Astrocyte (in vitro differentiated cells and primary cell): Measurements from ENCODE around the gene IFT27. TPM values are rescaled to one million over a fixed set of nuclear protein-coding genes. Genes with fewer than 3 reads are reported as not detected.

ENCODE experiments used
- DNase-seq: peaks from one replicate; pipeline ENCODE4 v3.0.0-alpha.2; 2010; ENCODE audit warnings: low read depth
- FAIRE-seq: peaks from 2 replicates; lab custom pipeline; 2011; peaks lifted over from hg19 to GRCh38; lab: Jason Lieb, UNC
- H2AFZ ChIP-seq: 2 replicates; pipeline ENCODE4 v1.6.0; 2012; ENCODE audit warnings: low read depth, low read length, inconsistent platforms
- H3K27ac ChIP-seq: 2 replicates; pipeline ENCODE4 v1.5.1; 2011; ENCODE audit warnings: low read depth, low read length, inconsistent platforms
- H3K27me3 ChIP-seq: 2 replicates; pipeline ENCODE4 v1.6.0; 2011; ENCODE audit warnings: low read length, inconsistent platforms; ENCODE audit not compliant: insufficient read depth
- H3K36me3 ChIP-seq: 2 replicates; pipeline ENCODE4 v1.5.1; 2011; ENCODE audit warnings: low read length, inconsistent platforms; ENCODE audit not compliant: insufficient read depth
- H3K4me1 ChIP-seq: 2 replicates; pipeline ENCODE4 v1.5.1; 2011; ENCODE audit warnings: low read length, inconsistent platforms; ENCODE audit not compliant: insufficient read depth
- H3K4me2 ChIP-seq: 2 replicates; pipeline ENCODE4 v1.6.0; 2012; ENCODE audit warnings: low read length, inconsistent platforms
- H3K4me3 ChIP-seq: 2 replicates; pipeline ENCODE4 v1.5.1; 2011; ENCODE audit warnings: low read depth, mild to moderate bottlenecking, low read length, inconsistent platforms; ENCODE audit not compliant: insufficient read depth
- H3K79me2 ChIP-seq: 2 replicates; pipeline ENCODE4 v1.6.0; 2012; ENCODE audit warnings: mild to moderate bottlenecking, low read length, inconsistent platforms; ENCODE audit not compliant: insufficient read depth
- H3K9ac ChIP-seq: 2 replicates; pipeline ENCODE4 v1.6.0; 2012; ENCODE audit warnings: mild to moderate bottlenecking, low read length, inconsistent platforms
- H3K9me3 ChIP-seq: 2 replicates; pipeline ENCODE4 v1.5.1; 2012; ENCODE audit warnings: low read depth, mild to moderate bottlenecking, low read length, inconsistent platforms; ENCODE audit not compliant: insufficient read depth
- H4K20me1 ChIP-seq: 2 replicates; pipeline ENCODE4 v1.6.0; 2012; ENCODE audit warnings: low read length, inconsistent platforms; ENCODE audit not compliant: insufficient read depth
- H3K27ac Mint-ChIP-seq: one replicate; pipeline ENCODE4 v1.8.0; 2021; ENCODE audit warnings: mild to moderate bottlenecking, mixed read lengths; ENCODE audit not compliant: unreplicated experiment
- H3K27me3 Mint-ChIP-seq: one replicate; pipeline ENCODE4 v1.8.0; 2021; ENCODE audit warnings: low read depth, mixed read lengths; ENCODE audit not compliant: unreplicated experiment
- H3K36me3 Mint-ChIP-seq: one replicate; pipeline ENCODE4 v1.8.0; 2021; ENCODE audit warnings: low read depth, mixed read lengths; ENCODE audit not compliant: unreplicated experiment
- H3K4me1 Mint-ChIP-seq: one replicate; pipeline ENCODE4 v1.8.0; 2021; ENCODE audit warnings: low read depth, mixed read lengths; ENCODE audit not compliant: unreplicated experiment
- H3K4me3 Mint-ChIP-seq: one replicate; pipeline ENCODE4 v1.8.0; 2021; ENCODE audit warnings: mild to moderate bottlenecking, moderate library complexity, mixed read lengths; ENCODE audit not compliant: unreplicated experiment
- H3K9me3 Mint-ChIP-seq: one replicate; pipeline ENCODE4 v1.8.0; 2021; ENCODE audit warnings: mild to moderate bottlenecking, mixed read lengths; ENCODE audit not compliant: unreplicated experiment
- CTCF ChIP-seq: IDR thresholded peaks from 2 replicates; pipeline ENCODE4 v1.5.1; 2011; ENCODE audit warnings: low read depth, mild to moderate bottlenecking, inconsistent platforms, low read length, moderate library complexity; ENCODE audit not compliant: insufficient read depth
- EZH2 ChIP-seq: IDR thresholded peaks from 2 replicates; pipeline ENCODE4 v1.6.1; 2012; ENCODE audit warnings: mild to moderate bottlenecking, low read length, inconsistent platforms; ENCODE audit not compliant: insufficient read depth
- total RNA-seq: library from RNA; stranded (reverse); gene quantifications from 2 replicates; pipeline ENCODE4 v1.2.1, GENCODE V29; 2021

Gene IFT27
- total RNA-seq, 1 donor from 2014 or later, result 30.1 TPM

- Histone ChIP-seq H4K20me1 (no peaks in the 10 kb centered on the region), H2AFZ (no peak overlapping the region), H3K4me3 (no peak overlapping the region), H3K4me2 (no peak overlapping the region), H3K4me1 (no peaks in the 10 kb centered on the region), H3K27ac (no peak overlapping the region), H3K36me3 (no peaks in the 10 kb centered on the region), H3K27me3 (peaks cover 4% of the 10 kb centered on the region), H3K79me2 (no peaks in the 10 kb centered on the region), H3K9me3 (no peaks in the 10 kb centered on the region), H3K9ac (no peak overlapping the region)
- Mint-ChIP-seq H3K4me3 (no peak overlapping the region), H3K4me1 (no peaks in the 10 kb centered on the region), H3K27me3 (peaks cover 68% of the 10 kb centered on the region), H3K9me3 (no peaks in the 10 kb centered on the region), H3K36me3 (no peaks in the 10 kb centered on the region), H3K27ac (peak overlapping the region; percentile 78)
- TF ChIP-seq EZH2 (no peak), CTCF (no peak)
- FAIRE-seq, result no peak
- DNase-seq, result no peak
Observed at GRCh38 chr22:36729321-36729720, 46.6 kb downstream of the IFT27 start.

DNA sequence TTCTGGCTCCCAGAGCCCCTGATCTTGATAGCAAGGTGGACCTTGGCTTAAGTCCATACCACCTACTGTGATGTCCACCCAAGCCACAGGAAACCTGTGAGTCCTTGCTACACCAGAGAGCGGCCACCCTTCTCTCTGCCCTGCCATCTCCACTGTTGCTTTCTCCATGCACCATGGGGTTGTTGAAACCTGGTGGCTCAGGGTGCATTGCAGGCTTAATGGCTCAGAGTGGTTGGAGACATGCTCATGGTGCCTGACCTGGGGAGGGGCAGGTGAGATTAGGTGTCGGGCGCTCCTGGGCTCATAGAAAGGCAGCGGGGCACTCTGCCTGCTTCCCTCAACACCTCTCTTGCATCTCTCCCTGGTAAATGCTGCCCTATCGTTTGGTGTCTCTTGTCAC lies 47.4 kb downstream of the IFT27 start:
- Mint-ChIP-seq H3K4me1 (no peaks in the 10 kb centered on the region), H3K4me3 (no peak overlapping the region), H3K27ac (no peak overlapping the region), H3K36me3 (no peaks in the 10 kb centered on the region), H3K9me3 (no peaks in the 10 kb centered on the region), H3K27me3 (peaks cover 73% of the 10 kb centered on the region)
- Histone ChIP-seq H3K27me3 (peaks cover 6% of the 10 kb centered on the region), H3K4me2 (no peak overlapping the region), H3K9ac (no peak overlapping the region), H4K20me1 (no peaks in the 10 kb centered on the region), H3K4me1 (no peaks in the 10 kb centered on the region), H3K4me3 (no peak overlapping the region), H3K27ac (no peak overlapping the region), H3K79me2 (no peaks in the 10 kb centered on the region), H3K9me3 (no peaks in the 10 kb centered on the region), H2AFZ (no peak overlapping the region), H3K36me3 (no peaks in the 10 kb centered on the region)
- DNase-seq, result no peak
- no peak for FAIRE-seq
- TF ChIP-seq EZH2 (no peak), CTCF (no peak)

DNA sequence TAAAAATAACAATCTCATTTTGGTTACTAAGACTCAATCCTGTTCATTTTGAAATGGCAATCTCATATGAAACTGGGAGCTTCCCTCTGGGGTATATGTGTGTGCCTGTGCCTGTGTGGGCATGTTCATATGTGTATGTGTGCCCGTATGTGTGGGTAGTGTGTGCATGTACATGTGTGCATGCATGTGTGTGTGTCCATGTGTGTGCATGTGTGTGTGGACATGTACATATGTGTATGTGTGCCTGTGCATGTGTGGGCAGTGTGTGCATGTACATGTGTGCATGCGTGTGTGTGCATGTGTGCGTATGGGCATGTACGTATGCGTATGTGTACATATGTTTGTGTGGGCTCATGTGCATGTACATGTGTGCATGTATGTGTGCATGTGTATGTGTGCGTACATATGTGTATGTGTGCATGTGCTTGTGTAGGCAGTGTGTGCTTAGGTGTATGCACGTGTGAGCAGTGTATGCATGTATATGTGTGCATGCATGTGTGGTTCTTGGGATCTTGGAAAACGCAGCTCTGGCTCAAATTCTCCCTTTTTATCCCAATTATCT lies 47.9 kb downstream of the IFT27 start:
- Mint-ChIP-seq H3K9me3 (no peaks in the 10 kb centered on the region), H3K4me1 (no peaks in the 10 kb centered on the region), H3K4me3 (no peak overlapping the region), H3K36me3 (no peaks in the 10 kb centered on the region), H3K27ac (no peak overlapping the region), H3K27me3 (peaks cover 76% of the 10 kb centered on the region)
- no peak for DNase-seq
- no peak overlapping the region for H2AFZ ChIP-seq
- no peaks in the 10 kb centered on the region for H3K9me3 ChIP-seq
- H3K4me2 ChIP-seq, result no peak overlapping the region
- H3K27me3 ChIP-seq, result peaks cover 6% of the 10 kb centered on the region
- no peaks in the 10 kb centered on the region for H3K36me3 ChIP-seq
- H4K20me1 ChIP-seq, result no peaks in the 10 kb centered on the region
- TF ChIP-seq CTCF (no peak), EZH2 (no peak)
- H3K4me3 ChIP-seq, result no peak overlapping the region
- FAIRE-seq, result no peak
- H3K9ac ChIP-seq, result no peak overlapping the region
- H3K4me1 ChIP-seq, result no peaks in the 10 kb centered on the region
- H3K27ac ChIP-seq, result no peak overlapping the region
- no peaks in the 10 kb centered on the region for H3K79me2 ChIP-seq
